WTC11 (cell line): Measurements from ENCODE around the gene FGFRL1. TPM values are rescaled to one million over a fixed set of nuclear protein-coding genes. Genes with fewer than 3 reads are reported as not detected.
"Not testable (repeated sequence)": the region's sequence is repeated elsewhere in the genome, so short reads cannot be mapped to it uniquely, and the experiment has no call there.

Experiments
- ATAC-seq: fragments of 200-7000 bp; cut with Tn5 transposase; 2 replicates; pipeline ENCODE4 v1.10.0; 2021; ENCODE audit warnings: mild to moderate bottlenecking, moderate library complexity
- CTCF ChIA-PET: fragments of 300-600 bp; sonication (Branson Sonifier 250); formaldehyde crosslinking; loops from one replicate; lab custom pipeline; 2021; ENCODE audit warnings: antibody characterized with exemption; lab: Charles Lee
- POLR2A ChIA-PET: fragments of 350-600 bp; sonication (Branson Sonifier 250); formaldehyde crosslinking; loops from one replicate; lab custom pipeline; 2021; ENCODE audit warnings: antibody characterized with exemption; lab: Charles Lee
- DNase-seq: peaks from one replicate; pipeline ENCODE4 v3.0.0; 2021; ENCODE audit warnings: low spot score
- H3K27ac Mint-ChIP-seq: 2 replicates; pipeline ENCODE4 v1.8.0; 2021; ENCODE audit warnings: mixed read lengths
- H3K27me3 Mint-ChIP-seq: 2 replicates; pipeline ENCODE4 v1.8.0; 2021; ENCODE audit warnings: low read depth, mild to moderate bottlenecking, moderate library complexity, mixed read lengths
- H3K36me3 Mint-ChIP-seq: 2 replicates; pipeline ENCODE4 v1.8.0; 2021; ENCODE audit warnings: mixed read lengths
- H3K4me1 Mint-ChIP-seq: 2 replicates; pipeline ENCODE4 v1.8.0; 2022; ENCODE audit warnings: mixed read lengths
- H3K4me3 Mint-ChIP-seq: 2 replicates; pipeline ENCODE4 v1.8.0; 2021; ENCODE audit warnings: mild to moderate bottlenecking, moderate library complexity, mixed read lengths
- H3K9me3 Mint-ChIP-seq: 2 replicates; pipeline ENCODE4 v1.8.0; 2021; ENCODE audit warnings: mixed read lengths
- CTCF ChIP-seq: fragments of 200-600 bp; IDR thresholded peaks from 2 replicates; pipeline ENCODE4 v1.8.0; 2022; ENCODE audit warnings: antibody characterized with exemption
- ETV6 ChIP-seq: sonication (generic); formaldehyde crosslinking; IDR thresholded peaks from 2 replicates; pipeline ENCODE4 v1.8.1; 2022; ENCODE audit warnings: mild to moderate bottlenecking, missing genetic modification reagents
- NR2C2 ChIP-seq: sonication (generic); formaldehyde crosslinking; IDR thresholded peaks from 2 replicates; pipeline ENCODE4 v1.8.0; 2022; ENCODE audit warnings: mild to moderate bottlenecking, missing genetic modification reagents
- NR3C1 ChIP-seq: sonication (generic); formaldehyde crosslinking; conservative IDR thresholded peaks from 2 replicates; pipeline ENCODE4 v1.8.1; 2023; ENCODE audit warnings: low read depth, mild to moderate bottlenecking, missing genetic modification reagents
- TEAD4 ChIP-seq: sonication (generic); formaldehyde crosslinking; IDR thresholded peaks from 2 replicates; pipeline ENCODE4 v1.8.0; 2022; ENCODE audit warnings: mild to moderate bottlenecking, missing genetic modification reagents
- ZBTB21 ChIP-seq: sonication (generic); formaldehyde crosslinking; IDR thresholded peaks from 2 replicates; pipeline ENCODE4 v1.8.1; 2023; ENCODE audit warnings: mild to moderate bottlenecking, missing genetic modification reagents, borderline replicate concordance
- ZNF121 ChIP-seq: sonication (generic); formaldehyde crosslinking; IDR thresholded peaks from 2 replicates; pipeline ENCODE4 v1.8.0; 2023; ENCODE audit warnings: missing genetic modification reagents
- ZNF317 ChIP-seq: sonication (generic); formaldehyde crosslinking; IDR thresholded peaks from 2 replicates; pipeline ENCODE4 v1.8.1; 2023; ENCODE audit warnings: low read depth, mild to moderate bottlenecking, moderate library complexity, missing genetic modification reagents, borderline replicate concordance
- ZNF396 ChIP-seq: fragments of 250-450 bp; sonication (Bioruptor Pico); IDR thresholded peaks from 2 replicates; pipeline ENCODE4 v1.8.0; 2021; ENCODE audit warnings: mild to moderate bottlenecking, moderate library complexity, borderline replicate concordance
- total RNA-seq: library from RNA; stranded (reverse); gene quantifications from 3 replicates; pipeline ENCODE4 v1.2.3, GENCODE V29; 2021
- TF ChIP-seq, protein P1 (sequence below): sonication (generic); formaldehyde crosslinking; IDR thresholded peaks from 2 replicates; pipeline ENCODE4 v1.8.1; 2023; ENCODE audit warnings: mild to moderate bottlenecking, missing genetic modification reagents, moderate library complexity
- TF ChIP-seq, protein P2 (sequence below): sonication (generic); formaldehyde crosslinking; IDR thresholded peaks from 2 replicates; pipeline ENCODE4 v1.8.0; 2023; ENCODE audit warnings: missing genetic modification reagents, mild to moderate bottlenecking, borderline replicate concordance
- TF ChIP-seq, protein P3 (sequence below): sonication (generic); formaldehyde crosslinking; IDR thresholded peaks from 2 replicates; pipeline ENCODE4 v1.8.1; 2023; ENCODE audit warnings: mild to moderate bottlenecking, missing genetic modification reagents, moderate library complexity
- TF ChIP-seq, protein P4 (sequence below): fragments of 250-450 bp; sonication (Bioruptor Pico); IDR thresholded peaks from 2 replicates; pipeline ENCODE4 v1.9.0; 2021; ENCODE audit warnings: mild to moderate bottlenecking

FGFRL1 gene
- total RNA-seq, 1 experiment from 2014 or later = 25.9 TPM

DNA sequence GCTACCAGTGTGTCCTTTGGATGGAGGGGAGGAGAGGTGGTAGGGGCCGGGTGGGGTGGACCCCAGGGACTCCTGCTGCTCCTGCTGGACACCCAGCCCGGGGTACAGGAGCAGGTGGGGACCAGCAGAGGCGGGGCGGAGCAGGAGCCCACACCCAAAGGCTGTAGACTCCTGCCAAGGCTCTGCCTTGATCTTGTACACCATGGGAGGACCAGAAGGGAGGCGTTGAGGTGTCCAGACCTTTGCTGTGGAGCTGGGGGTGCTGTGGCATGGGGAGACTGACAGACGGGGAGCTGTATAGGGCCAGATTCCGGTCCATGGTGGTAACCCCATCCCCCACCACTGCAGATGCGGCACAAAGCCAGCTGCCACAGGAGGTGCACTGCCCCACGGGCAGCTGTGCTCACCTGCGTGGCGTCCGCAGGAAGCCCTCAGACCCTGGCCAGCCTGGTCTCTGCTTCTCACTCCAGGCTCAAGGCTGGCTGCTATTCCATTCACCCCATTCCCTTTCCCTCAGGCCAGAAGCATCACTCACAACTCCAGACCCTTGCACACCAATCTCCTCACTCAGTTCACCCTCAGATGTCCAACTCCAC, 13.2 kb upstream of the FGFRL1 start:
- ChIA-PET POLR2A (no interaction called here), CTCF (interaction anchor here (1.1 to 1.9 kb wide), 2 partner anchors 10 to 72 kb away, joined by 3 to 5 read pairs; no protein-coding TSS in a partner anchor)
- TF ChIP-seq, protein P1, sequence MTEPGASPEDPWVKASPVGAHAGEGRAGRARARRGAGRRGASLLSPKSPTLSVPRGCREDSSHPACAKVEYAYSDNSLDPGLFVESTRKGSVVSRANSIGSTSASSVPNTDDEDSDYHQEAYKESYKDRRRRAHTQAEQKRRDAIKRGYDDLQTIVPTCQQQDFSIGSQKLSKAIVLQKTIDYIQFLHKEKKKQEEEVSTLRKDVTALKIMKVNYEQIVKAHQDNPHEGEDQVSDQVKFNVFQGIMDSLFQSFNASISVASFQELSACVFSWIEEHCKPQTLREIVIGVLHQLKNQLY (CRISPR knock-in tag) = no peak
- TF ChIP-seq, protein P2, sequence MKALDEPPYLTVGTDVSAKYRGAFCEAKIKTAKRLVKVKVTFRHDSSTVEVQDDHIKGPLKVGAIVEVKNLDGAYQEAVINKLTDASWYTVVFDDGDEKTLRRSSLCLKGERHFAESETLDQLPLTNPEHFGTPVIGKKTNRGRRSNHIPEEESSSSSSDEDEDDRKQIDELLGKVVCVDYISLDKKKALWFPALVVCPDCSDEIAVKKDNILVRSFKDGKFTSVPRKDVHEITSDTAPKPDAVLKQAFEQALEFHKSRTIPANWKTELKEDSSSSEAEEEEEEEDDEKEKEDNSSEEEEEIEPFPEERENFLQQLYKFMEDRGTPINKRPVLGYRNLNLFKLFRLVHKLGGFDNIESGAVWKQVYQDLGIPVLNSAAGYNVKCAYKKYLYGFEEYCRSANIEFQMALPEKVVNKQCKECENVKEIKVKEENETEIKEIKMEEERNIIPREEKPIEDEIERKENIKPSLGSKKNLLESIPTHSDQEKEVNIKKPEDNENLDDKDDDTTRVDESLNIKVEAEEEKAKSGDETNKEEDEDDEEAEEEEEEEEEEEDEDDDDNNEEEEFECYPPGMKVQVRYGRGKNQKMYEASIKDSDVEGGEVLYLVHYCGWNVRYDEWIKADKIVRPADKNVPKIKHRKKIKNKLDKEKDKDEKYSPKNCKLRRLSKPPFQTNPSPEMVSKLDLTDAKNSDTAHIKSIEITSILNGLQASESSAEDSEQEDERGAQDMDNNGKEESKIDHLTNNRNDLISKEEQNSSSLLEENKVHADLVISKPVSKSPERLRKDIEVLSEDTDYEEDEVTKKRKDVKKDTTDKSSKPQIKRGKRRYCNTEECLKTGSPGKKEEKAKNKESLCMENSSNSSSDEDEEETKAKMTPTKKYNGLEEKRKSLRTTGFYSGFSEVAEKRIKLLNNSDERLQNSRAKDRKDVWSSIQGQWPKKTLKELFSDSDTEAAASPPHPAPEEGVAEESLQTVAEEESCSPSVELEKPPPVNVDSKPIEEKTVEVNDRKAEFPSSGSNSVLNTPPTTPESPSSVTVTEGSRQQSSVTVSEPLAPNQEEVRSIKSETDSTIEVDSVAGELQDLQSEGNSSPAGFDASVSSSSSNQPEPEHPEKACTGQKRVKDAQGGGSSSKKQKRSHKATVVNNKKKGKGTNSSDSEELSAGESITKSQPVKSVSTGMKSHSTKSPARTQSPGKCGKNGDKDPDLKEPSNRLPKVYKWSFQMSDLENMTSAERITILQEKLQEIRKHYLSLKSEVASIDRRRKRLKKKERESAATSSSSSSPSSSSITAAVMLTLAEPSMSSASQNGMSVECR = no peak
- no peak for TF ChIP-seq ZNF317 (CRISPR knock-in tag)
- TF ChIP-seq ETV6 (CRISPR knock-in tag) = no peak
- TF ChIP-seq ZNF396 (CRISPR knock-in tag) = no peak
- TF ChIP-seq, protein P3, sequence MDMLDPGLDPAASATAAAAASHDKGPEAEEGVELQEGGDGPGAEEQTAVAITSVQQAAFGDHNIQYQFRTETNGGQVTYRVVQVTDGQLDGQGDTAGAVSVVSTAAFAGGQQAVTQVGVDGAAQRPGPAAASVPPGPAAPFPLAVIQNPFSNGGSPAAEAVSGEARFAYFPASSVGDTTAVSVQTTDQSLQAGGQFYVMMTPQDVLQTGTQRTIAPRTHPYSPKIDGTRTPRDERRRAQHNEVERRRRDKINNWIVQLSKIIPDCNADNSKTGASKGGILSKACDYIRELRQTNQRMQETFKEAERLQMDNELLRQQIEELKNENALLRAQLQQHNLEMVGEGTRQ (CRISPR knock-in tag) = no peak
- no peak for TF ChIP-seq ZBTB21 (CRISPR knock-in tag)
- TF ChIP-seq TEAD4 (CRISPR knock-in tag) = no peak
- TF ChIP-seq CTCF = no peak
- no peak for TF ChIP-seq NR2C2 (CRISPR knock-in tag)
- no peak for TF ChIP-seq NR3C1 (CRISPR knock-in tag)
- TF ChIP-seq ZNF121 (CRISPR knock-in tag) = no peak
- TF ChIP-seq, protein P4, sequence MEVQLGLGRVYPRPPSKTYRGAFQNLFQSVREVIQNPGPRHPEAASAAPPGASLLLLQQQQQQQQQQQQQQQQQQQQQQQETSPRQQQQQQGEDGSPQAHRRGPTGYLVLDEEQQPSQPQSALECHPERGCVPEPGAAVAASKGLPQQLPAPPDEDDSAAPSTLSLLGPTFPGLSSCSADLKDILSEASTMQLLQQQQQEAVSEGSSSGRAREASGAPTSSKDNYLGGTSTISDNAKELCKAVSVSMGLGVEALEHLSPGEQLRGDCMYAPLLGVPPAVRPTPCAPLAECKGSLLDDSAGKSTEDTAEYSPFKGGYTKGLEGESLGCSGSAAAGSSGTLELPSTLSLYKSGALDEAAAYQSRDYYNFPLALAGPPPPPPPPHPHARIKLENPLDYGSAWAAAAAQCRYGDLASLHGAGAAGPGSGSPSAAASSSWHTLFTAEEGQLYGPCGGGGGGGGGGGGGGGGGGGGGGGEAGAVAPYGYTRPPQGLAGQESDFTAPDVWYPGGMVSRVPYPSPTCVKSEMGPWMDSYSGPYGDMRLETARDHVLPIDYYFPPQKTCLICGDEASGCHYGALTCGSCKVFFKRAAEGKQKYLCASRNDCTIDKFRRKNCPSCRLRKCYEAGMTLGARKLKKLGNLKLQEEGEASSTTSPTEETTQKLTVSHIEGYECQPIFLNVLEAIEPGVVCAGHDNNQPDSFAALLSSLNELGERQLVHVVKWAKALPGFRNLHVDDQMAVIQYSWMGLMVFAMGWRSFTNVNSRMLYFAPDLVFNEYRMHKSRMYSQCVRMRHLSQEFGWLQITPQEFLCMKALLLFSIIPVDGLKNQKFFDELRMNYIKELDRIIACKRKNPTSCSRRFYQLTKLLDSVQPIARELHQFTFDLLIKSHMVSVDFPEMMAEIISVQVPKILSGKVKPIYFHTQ = no peak
- ATAC-seq (no peak), DNase-seq (no peak)
- peak overlapping the region; percentile 39; the same call in 1 of the 2 replicates for H3K4me3 Mint-ChIP-seq
- peaks cover 2% of the 10 kb centered on the region for H3K4me1 Mint-ChIP-seq
- no peaks in the 10 kb centered on the region for H3K36me3 Mint-ChIP-seq
- peaks cover 63% of the 10 kb centered on the region for H3K27me3 Mint-ChIP-seq
- H3K27ac Mint-ChIP-seq = no peak overlapping the region
- H3K9me3 Mint-ChIP-seq = no peaks in the 10 kb centered on the region

GRCh38 chr4:999240-999863, 12.1 kb upstream of the FGFRL1 start:
- H3K27me3 Mint-ChIP-seq = peaks cover 74% of the 10 kb centered on the region
- ATAC-seq, H3K27ac Mint-ChIP-seq, H3K4me1 Mint-ChIP-seq, POLR2A ChIA-PET, H3K36me3 Mint-ChIP-seq, H3K9me3 Mint-ChIP-seq, DNase-seq, H3K4me3 Mint-ChIP-seq: not testable (repeated sequence)
- CTCF ChIA-PET = interaction anchor here (1.1 to 1.9 kb wide), 2 partner anchors 12 to 73 kb away, joined by 3 to 5 read pairs; no protein-coding TSS in a partner anchor
